Endodermal cell (in vitro differentiated cells): ENCODE measurements around the gene SETD1B. TPM values are rescaled to one million over a fixed set of nuclear protein-coding genes. Genes with fewer than 3 reads are reported as not detected.
A peak's percentile ranks its signal among the peaks of the same experiment; 100 is the strongest.

Experiments used
- DNase-seq: peaks from one replicate; pipeline ENCODE4 v3.0.0-alpha.2; 2017
- H3K27ac ChIP-seq: 2 replicates; pipeline ENCODE4 v1.5.1; 2013; ENCODE audit warnings: mild to moderate bottlenecking, low read depth, low read length, moderate library complexity
- H3K27me3 ChIP-seq: 2 replicates; pipeline ENCODE4 v1.6.1; 2013; ENCODE audit warnings: mild to moderate bottlenecking, low read length, moderate library complexity; ENCODE audit not compliant: insufficient read depth, control insufficient read depth, poor library complexity, severe bottlenecking
- H3K36me3 ChIP-seq: 2 replicates; pipeline ENCODE4 v1.7.0; 2013; ENCODE audit warnings: mild to moderate bottlenecking, low read length, moderate library complexity; ENCODE audit not compliant: control insufficient read depth, insufficient read depth
- H3K4me1 ChIP-seq: one replicate; pipeline ENCODE4 v1.7.0; 2013; ENCODE audit warnings: low read length; ENCODE audit not compliant: control insufficient read depth, insufficient read depth
- H3K4me3 ChIP-seq: 2 replicates; pipeline ENCODE4 v1.5.1; 2013; ENCODE audit warnings: mild to moderate bottlenecking, low read length, moderate library complexity
- H3K9ac ChIP-seq: 2 replicates; pipeline ENCODE4 v1.6.1; 2013; ENCODE audit warnings: mild to moderate bottlenecking, low read length, moderate library complexity; ENCODE audit not compliant: poor library complexity, severe bottlenecking; ENCODE audit errors: extremely low read depth
- H3K9me3 ChIP-seq: 2 replicates; pipeline ENCODE4 v1.6.1; 2013; ENCODE audit warnings: mild to moderate bottlenecking, low read length, moderate library complexity; ENCODE audit not compliant: control insufficient read depth
- H3K27ac Mint-ChIP-seq: 2 replicates; pipeline ENCODE4 v1.8.0; 2020; ENCODE audit warnings: mixed read lengths
- H3K27me3 Mint-ChIP-seq: 2 replicates; pipeline ENCODE4 v1.8.0; 2021; ENCODE audit warnings: mild to moderate bottlenecking, mixed read lengths; ENCODE audit not compliant: insufficient read depth
- H3K36me3 Mint-ChIP-seq: 2 replicates; pipeline ENCODE4 v1.8.0; 2020; ENCODE audit warnings: low read depth, mixed read lengths
- H3K4me1 Mint-ChIP-seq: 2 replicates; pipeline ENCODE4 v1.8.0; 2020; ENCODE audit warnings: mixed read lengths
- H3K4me3 Mint-ChIP-seq: 2 replicates; pipeline ENCODE4 v1.8.0; 2020; ENCODE audit warnings: mild to moderate bottlenecking, moderate library complexity, mixed read lengths
- H3K9me3 Mint-ChIP-seq: 2 replicates; pipeline ENCODE4 v1.8.0; 2020; ENCODE audit warnings: mild to moderate bottlenecking, mixed read lengths
- CTCF ChIP-seq: fragments of 200-600 bp; sonication (generic); conservative IDR thresholded peaks from 2 replicates; pipeline ENCODE4 v1.5.0; 2021; ENCODE audit warnings: antibody characterized with exemption, mild to moderate bottlenecking
- WGBS, 2 experiments: methylation state at CpG; one replicate each; pipeline versions ENCODE4 v1.1.5 to v1.1.7; 2013; ENCODE audit warnings: missing lambda C conversion rate in 2 of 2, mixed read lengths in 1 of 2; ENCODE audit not compliant: insufficient coverage in 1 of 2, insufficient read length in 1 of 2; 5-methylcytosine and 5-hydroxymethylcytosine counted together
- total RNA-seq, 2 donors: library from RNA; stranded (reverse); fragmentation: NEBNext Ultra II Directional in 1 of 2; extraction: Animal tissue kit (Norgen Biotek cat#: 25700) in 1 of 2; gene quantifications; 2 replicates in 1 of 2; 3 replicates in 1 of 2; pipeline ENCODE4 v1.2.1, GENCODE V29; 2021

SETD1B gene
- total RNA-seq, 2 donors from 2014 or later, result 30.7 to 32.6 TPM

- Histone ChIP-seq H3K27me3 (no peaks in the 10 kb centered on the region), H3K4me3 (no peak overlapping the region), H3K4me1 (peaks cover 10% of the 10 kb centered on the region), H3K9me3 (no peaks in the 10 kb centered on the region), H3K27ac (no peak overlapping the region), H3K36me3 (peaks cover 31% of the 10 kb centered on the region), H3K9ac (no peak overlapping the region)
- Mint-ChIP-seq H3K9me3 (no peaks in the 10 kb centered on the region), H3K27me3 (no peaks in the 10 kb centered on the region), H3K4me3 (no peak overlapping the region), H3K36me3 (peaks cover 23% of the 10 kb centered on the region), H3K4me1 (peaks cover 11% of the 10 kb centered on the region), H3K27ac (no peak overlapping the region)
- WGBS, 2 experiments, result 91 to 96% methylated on average over 8 to 11 of the region's 11 CpGs
- DNase-seq, result no peak
- TF ChIP-seq CTCF, result no peak
These were observed 23.4 kb upstream of the SETD1B start for GRCh38 chr12:121780429-121780828.

GRCh38 chr12:121781484-121781997 is 22.3 kb upstream of the SETD1B start:
- Mint-ChIP-seq H3K9me3 (no peaks in the 10 kb centered on the region), H3K27ac (no peak overlapping the region), H3K4me1 (peaks cover 11% of the 10 kb centered on the region), H3K4me3 (no peak overlapping the region), H3K36me3 (peaks cover 28% of the 10 kb centered on the region), H3K27me3 (no peaks in the 10 kb centered on the region)
- no peaks in the 10 kb centered on the region for H3K9me3 ChIP-seq
- 63 to 83% methylated on average over 3 to 10 of the region's 12 CpGs for WGBS, 2 experiments
- peaks cover 7% of the 10 kb centered on the region for H3K4me1 ChIP-seq
- H3K36me3 ChIP-seq, result peaks cover 27% of the 10 kb centered on the region
- no peak for TF ChIP-seq CTCF
- DNase-seq, result peak; percentile 56
- H3K9ac ChIP-seq, result no peak overlapping the region
- H3K27ac ChIP-seq, result no peak overlapping the region
- H3K4me3 ChIP-seq, result no peak overlapping the region
- no peaks in the 10 kb centered on the region for H3K27me3 ChIP-seq

GRCh38 chr12:121781998-121782979 is 21.5 kb upstream of the SETD1B start:
- TF ChIP-seq CTCF, result no peak
- no peaks in the 10 kb centered on the region for H3K9me3 ChIP-seq
- Mint-ChIP-seq H3K9me3 (no peaks in the 10 kb centered on the region), H3K36me3 (peaks cover 31% of the 10 kb centered on the region), H3K27ac (peak overlapping the region; percentile 67), H3K27me3 (no peaks in the 10 kb centered on the region), H3K4me1 (peaks cover 11% of the 10 kb centered on the region), H3K4me3 (no peak overlapping the region)
- H3K27me3 ChIP-seq, result no peaks in the 10 kb centered on the region
- peak; percentile 49 for DNase-seq
- no peak overlapping the region for H3K4me3 ChIP-seq
- no peak overlapping the region for H3K9ac ChIP-seq
- H3K4me1 ChIP-seq, result peaks cover 7% of the 10 kb centered on the region
- peaks cover 25% of the 10 kb centered on the region for H3K36me3 ChIP-seq
- H3K27ac ChIP-seq, result no peak overlapping the region
- WGBS, 2 experiments, result 61 to 78% methylated on average over 9 to 13 of the region's 14 CpGs
